HEK293 (cell line): Measurements from ENCODE around the gene MARCHF3.

ENCODE experiments used
- CTCF ChIA-PET: fragments of 350-600 bp; formaldehyde crosslinking; extraction: SDS; loops from one replicate; lab custom pipeline; 2021; ENCODE audit warnings: antibody characterized with exemption; lab: Yijun Ruan, JAX
- POLR2A ChIA-PET: fragments of 300-600 bp; formaldehyde crosslinking; extraction: SDS; loops from one replicate; lab custom pipeline; 2020; ENCODE audit warnings: antibody characterized with exemption, inconsistent platforms; lab: Yijun Ruan, JAX
- H3K27ac ChIP-seq: fragments of 200-500 bp; sonication (Bioruptor generic); 2 replicates; pipeline ENCODE4 v1.5.1; 2014; ENCODE audit warnings: low read depth, low read length, control low read depth, inconsistent platforms; ENCODE audit errors: extremely low read depth
- H3K36me3 ChIP-seq, 2 experiments: fragments of 200-500 bp in 1 of 2; sonication (Bioruptor generic) in 1 of 2; 1 replicate in 1 of 2; 2 replicates in 1 of 2; pipeline ENCODE4 v1.5.1; 2014 to 2017; ENCODE audit warnings: inconsistent platforms in 2 of 2, low read length in 2 of 2; ENCODE audit not compliant: control insufficient read depth in 2 of 2, insufficient read depth in 1 of 2
- H3K4me1 ChIP-seq: fragments of 200-500 bp; sonication (Bioruptor generic); 2 replicates; pipeline ENCODE4 v1.5.1; 2014; ENCODE audit warnings: mild to moderate bottlenecking, low read length, inconsistent platforms; ENCODE audit not compliant: control insufficient read depth, insufficient read depth
- H3K4me3 ChIP-seq: 2 replicates; pipeline ENCODE4 v1.5.1; 2011; ENCODE audit warnings: low read depth, mild to moderate bottlenecking, control low read depth, low read length, moderate library complexity
- H3K9me3 ChIP-seq: fragments of 200-500 bp; sonication (Bioruptor generic); 2 replicates; pipeline ENCODE4 v1.5.1; 2014; ENCODE audit warnings: low read depth, low read length, inconsistent platforms; ENCODE audit not compliant: control insufficient read depth, insufficient read depth
- BCL11B ChIP-seq: fragments of 450-650 bp; formaldehyde crosslinking; IDR thresholded peaks from 2 replicates; pipeline ENCODE4 v1.5.1; 2016; ENCODE audit warnings: low read depth, missing biosample characterization, missing genetic modification characterization
- EGR2 ChIP-seq: fragments of 450-650 bp; formaldehyde crosslinking; IDR thresholded peaks from 2 replicates; pipeline ENCODE4 v1.5.1; 2016; ENCODE audit warnings: low read depth, missing biosample characterization, missing genetic modification characterization
- KLF7 ChIP-seq: fragments of 450-650 bp; formaldehyde crosslinking; IDR thresholded peaks from 2 replicates; pipeline ENCODE4 v1.5.1; 2016; ENCODE audit warnings: missing biosample characterization, missing genetic modification characterization, borderline replicate concordance
- KLF9 ChIP-seq: fragments of 450-650 bp; formaldehyde crosslinking; IDR thresholded peaks from 2 replicates; pipeline ENCODE4 v1.5.1; 2016; ENCODE audit warnings: missing biosample characterization, missing genetic modification characterization, low read depth
- PRDM1 ChIP-seq: fragments of 450-650 bp; formaldehyde crosslinking; IDR thresholded peaks from 2 replicates; pipeline ENCODE4; 2016; ENCODE audit warnings: missing biosample characterization, missing genetic modification characterization
- REPIN1 ChIP-seq: fragments of 450-650 bp; formaldehyde crosslinking; IDR thresholded peaks from 2 replicates; pipeline ENCODE4 v1.5.1; 2017; ENCODE audit warnings: missing biosample characterization, missing genetic modification characterization, low read depth
- TRIM28 ChIP-seq: IDR thresholded peaks from 2 replicates; pipeline ENCODE4 v1.6.1; 2011; ENCODE audit warnings: low read length, control low read depth, borderline replicate concordance
- YY1 ChIP-seq: fragments of 450-650 bp; formaldehyde crosslinking; IDR thresholded peaks from 2 replicates; pipeline ENCODE4 v1.5.1; 2018; ENCODE audit warnings: missing biosample characterization, missing genetic modification characterization
- ZBTB21 ChIP-seq: fragments of 450-650 bp; formaldehyde crosslinking; IDR thresholded peaks from 2 replicates; pipeline ENCODE4 v1.5.1; 2017; ENCODE audit warnings: missing biosample characterization, missing genetic modification characterization
- ZBTB7A ChIP-seq: fragments of 450-650 bp; formaldehyde crosslinking; IDR thresholded peaks from 2 replicates; pipeline ENCODE4 v1.5.1; 2016; ENCODE audit warnings: low read depth, missing biosample characterization, missing genetic modification characterization
- ZEB2 ChIP-seq: fragments of 450-650 bp; formaldehyde crosslinking; IDR thresholded peaks from 2 replicates; pipeline ENCODE4 v1.5.1; 2016; ENCODE audit warnings: missing biosample characterization, missing genetic modification characterization
- ZNF132 ChIP-seq: fragments of 450-650 bp; formaldehyde crosslinking; IDR thresholded peaks from 2 replicates; pipeline ENCODE4 v1.5.1; 2017; ENCODE audit warnings: missing biosample characterization, missing genetic modification characterization, borderline replicate concordance
- ZNF157 ChIP-seq: fragments of 450-650 bp; formaldehyde crosslinking; IDR thresholded peaks from 2 replicates; pipeline ENCODE4 v1.5.1; 2016; ENCODE audit warnings: missing biosample characterization, missing genetic modification characterization
- ZNF223 ChIP-seq: fragments of 450-650 bp; formaldehyde crosslinking; IDR thresholded peaks from 2 replicates; pipeline ENCODE4 v1.5.1; 2016; ENCODE audit warnings: missing biosample characterization, missing genetic modification characterization
- ZNF544 ChIP-seq: fragments of 450-650 bp; formaldehyde crosslinking; IDR thresholded peaks from 2 replicates; pipeline ENCODE4 v1.5.0; 2017; ENCODE audit warnings: missing biosample characterization, missing genetic modification characterization
- ZNF558 ChIP-seq: fragments of 450-650 bp; formaldehyde crosslinking; IDR thresholded peaks from 2 replicates; pipeline ENCODE4 v1.5.1; 2016; ENCODE audit warnings: missing biosample characterization, missing genetic modification characterization
- ZNF610 ChIP-seq: fragments of 450-650 bp; formaldehyde crosslinking; IDR thresholded peaks from 2 replicates; pipeline ENCODE4 v1.5.1; 2016; ENCODE audit warnings: missing biosample characterization, missing genetic modification characterization, borderline replicate concordance
- ZNF677 ChIP-seq: fragments of 450-650 bp; IDR thresholded peaks from 2 replicates; pipeline ENCODE4 v1.5.0; 2018; ENCODE audit warnings: missing biosample characterization, mild to moderate bottlenecking, missing genetic modification characterization, moderate library complexity
- ZNF830 ChIP-seq: fragments of 450-650 bp; IDR thresholded peaks from 2 replicates; pipeline ENCODE4 v1.5.0; 2018; ENCODE audit warnings: missing biosample characterization, missing genetic modification characterization, low read depth, mild to moderate bottlenecking, moderate library complexity
- TF ChIP-seq, protein P1 (sequence below): sonication (generic); formaldehyde crosslinking; IDR thresholded peaks from 2 replicates; pipeline ENCODE4 v1.8.1; 2022; ENCODE audit warnings: mild to moderate bottlenecking, moderate library complexity, missing genetic modification reagents
- TF ChIP-seq, protein P2 (sequence below): fragments of 450-650 bp; formaldehyde crosslinking; IDR thresholded peaks from 2 replicates; pipeline ENCODE4 v1.5.1; 2016; ENCODE audit warnings: missing biosample characterization, missing genetic modification characterization
- TF ChIP-seq, protein P3 (sequence below): IDR thresholded peaks from 2 replicates; pipeline ENCODE4 v1.6.1; 2011; ENCODE audit warnings: mild to moderate bottlenecking, low read depth, low read length, borderline replicate concordance
- TF ChIP-seq, protein P4 (sequence below): fragments of 450-650 bp; formaldehyde crosslinking; IDR thresholded peaks from 2 replicates; pipeline ENCODE4 v1.5.1; 2016; ENCODE audit warnings: missing biosample characterization, missing genetic modification characterization
- TF ChIP-seq, protein P5 (sequence below): fragments of 450-650 bp; formaldehyde crosslinking; IDR thresholded peaks from 2 replicates; pipeline ENCODE4 v1.5.1; 2016; ENCODE audit warnings: missing biosample characterization, missing genetic modification characterization

Gene MARCHF3

DNA sequence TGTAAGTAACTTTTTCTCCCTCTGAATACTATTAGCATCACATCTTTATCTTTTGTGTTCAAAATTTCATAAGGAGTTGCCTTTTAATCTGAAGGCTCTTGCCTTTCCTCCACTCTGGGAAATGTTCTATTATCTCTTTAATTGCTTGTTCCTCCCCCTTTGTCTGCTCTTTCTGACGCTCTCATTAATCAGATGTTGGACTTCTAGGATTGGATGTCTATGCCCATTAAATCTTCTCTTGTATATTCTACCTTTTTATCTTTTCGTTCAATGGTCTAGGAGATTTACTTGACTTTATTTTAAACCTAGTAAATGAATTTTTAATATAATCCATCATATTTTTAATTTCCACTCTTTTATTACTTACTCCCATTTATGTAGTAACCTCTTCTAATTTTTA is 76.7 kb downstream of the MARCHF3 start:
- ChIA-PET POLR2A (no interaction called here), CTCF (no interaction called here)
- no peaks in the 10 kb centered on the region for H3K9me3 ChIP-seq
- no peaks in the 10 kb centered on the region for H3K36me3 ChIP-seq
- H3K4me3 ChIP-seq, result no peak overlapping the region
- TF ChIP-seq, protein P1, sequence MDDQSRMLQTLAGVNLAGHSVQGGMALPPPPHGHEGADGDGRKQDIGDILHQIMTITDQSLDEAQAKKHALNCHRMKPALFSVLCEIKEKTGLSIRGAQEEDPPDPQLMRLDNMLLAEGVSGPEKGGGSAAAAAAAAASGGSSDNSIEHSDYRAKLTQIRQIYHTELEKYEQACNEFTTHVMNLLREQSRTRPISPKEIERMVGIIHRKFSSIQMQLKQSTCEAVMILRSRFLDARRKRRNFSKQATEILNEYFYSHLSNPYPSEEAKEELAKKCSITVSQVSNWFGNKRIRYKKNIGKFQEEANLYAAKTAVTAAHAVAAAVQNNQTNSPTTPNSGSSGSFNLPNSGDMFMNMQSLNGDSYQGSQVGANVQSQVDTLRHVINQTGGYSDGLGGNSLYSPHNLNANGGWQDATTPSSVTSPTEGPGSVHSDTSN (CRISPR knock-in tag), result no peak
- TF ChIP-seq BCL11B (tag by site-specific recombination) (no peak), EGR2 (no peak), REPIN1 (tag by site-specific recombination) (no peak), KLF9 (tag by site-specific recombination) (no peak), ZNF677 (tag by site-specific recombination) (no peak), ZNF223 (tag by site-specific recombination) (no peak)
- TF ChIP-seq, protein P2, sequence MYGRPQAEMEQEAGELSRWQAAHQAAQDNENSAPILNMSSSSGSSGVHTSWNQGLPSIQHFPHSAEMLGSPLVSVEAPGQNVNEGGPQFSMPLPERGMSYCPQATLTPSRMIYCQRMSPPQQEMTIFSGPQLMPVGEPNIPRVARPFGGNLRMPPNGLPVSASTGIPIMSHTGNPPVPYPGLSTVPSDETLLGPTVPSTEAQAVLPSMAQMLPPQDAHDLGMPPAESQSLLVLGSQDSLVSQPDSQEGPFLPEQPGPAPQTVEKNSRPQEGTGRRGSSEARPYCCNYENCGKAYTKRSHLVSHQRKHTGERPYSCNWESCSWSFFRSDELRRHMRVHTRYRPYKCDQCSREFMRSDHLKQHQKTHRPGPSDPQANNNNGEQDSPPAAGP (tag by site-specific recombination), result no peak
- H3K27ac ChIP-seq, result no peak overlapping the region
- no peaks in the 10 kb centered on the region for H3K4me1 ChIP-seq

DNA sequence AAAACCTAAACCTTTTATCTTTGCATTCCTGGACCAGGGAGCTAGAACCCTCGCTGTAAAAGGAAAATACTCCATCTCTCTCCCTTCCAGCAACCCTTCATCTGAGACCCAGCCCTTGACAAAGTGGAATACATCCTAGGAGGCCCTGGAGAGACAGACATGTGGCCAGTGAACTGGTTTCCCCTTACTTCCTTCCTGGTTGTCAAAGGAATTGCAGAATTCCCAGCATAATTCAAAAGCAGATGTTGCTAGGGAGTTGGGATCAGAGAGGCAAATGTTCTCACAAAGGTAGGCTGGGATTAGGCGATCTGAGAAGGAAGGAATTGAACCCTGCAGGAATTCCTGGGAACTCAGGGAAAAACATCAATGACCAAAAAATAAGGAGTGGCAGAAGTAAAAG is 80.9 kb downstream of the MARCHF3 start:
- H3K36me3 ChIP-seq, result no peaks in the 10 kb centered on the region
- ChIA-PET CTCF (no interaction called here), POLR2A (no interaction called here)
- TF ChIP-seq ZNF610 (no peak), ZNF558 (tag by site-specific recombination) (no peak), KLF7 (tag by site-specific recombination) (no peak), ZNF544 (tag by site-specific recombination) (no peak)
- no peaks in the 10 kb centered on the region for H3K9me3 ChIP-seq
- H3K4me1 ChIP-seq, result peaks cover 4% of the 10 kb centered on the region
- no peak overlapping the region for H3K4me3 ChIP-seq
- H3K27ac ChIP-seq, result no peak overlapping the region

DNA sequence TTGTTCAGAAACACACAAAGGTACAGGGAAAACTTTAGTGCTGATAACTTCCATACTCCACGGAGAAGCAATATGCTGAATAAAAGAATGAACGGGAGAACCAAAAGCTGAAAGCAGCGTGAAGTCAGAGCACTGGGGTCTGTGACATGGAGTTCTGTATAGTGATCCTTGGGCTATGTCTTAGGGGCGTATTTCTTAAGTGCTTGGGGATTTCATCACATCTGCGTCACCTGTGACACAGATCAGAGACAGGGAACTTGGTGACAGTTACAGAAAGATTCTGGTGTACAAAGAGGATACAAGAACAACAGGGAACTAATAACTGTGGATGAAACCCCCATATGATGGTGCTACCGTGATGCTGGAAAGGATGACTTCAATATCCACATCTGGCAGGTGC is 81.9 kb downstream of the MARCHF3 start:
- CTCF ChIA-PET, result no interaction called here
- no peaks in the 10 kb centered on the region for H3K9me3 ChIP-seq
- peaks cover 4% of the 10 kb centered on the region for H3K4me1 ChIP-seq
- no peaks in the 10 kb centered on the region for H3K36me3 ChIP-seq
- H3K4me3 ChIP-seq, result no peak overlapping the region
- H3K27ac ChIP-seq, result no peak overlapping the region
- TF ChIP-seq, protein P3, sequence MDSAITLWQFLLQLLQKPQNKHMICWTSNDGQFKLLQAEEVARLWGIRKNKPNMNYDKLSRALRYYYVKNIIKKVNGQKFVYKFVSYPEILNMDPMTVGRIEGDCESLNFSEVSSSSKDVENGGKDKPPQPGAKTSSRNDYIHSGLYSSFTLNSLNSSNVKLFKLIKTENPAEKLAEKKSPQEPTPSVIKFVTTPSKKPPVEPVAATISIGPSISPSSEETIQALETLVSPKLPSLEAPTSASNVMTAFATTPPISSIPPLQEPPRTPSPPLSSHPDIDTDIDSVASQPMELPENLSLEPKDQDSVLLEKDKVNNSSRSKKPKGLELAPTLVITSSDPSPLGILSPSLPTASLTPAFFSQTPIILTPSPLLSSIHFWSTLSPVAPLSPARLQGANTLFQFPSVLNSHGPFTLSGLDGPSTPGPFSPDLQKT, result no peak
- no peak for TF ChIP-seq ZNF157 (tag by site-specific recombination)
- no peak for TF ChIP-seq ZBTB21 (tag by site-specific recombination)
- TF ChIP-seq KLF7 (tag by site-specific recombination), result no peak
- TF ChIP-seq ZNF610, result no peak
- TF ChIP-seq, protein P4, sequence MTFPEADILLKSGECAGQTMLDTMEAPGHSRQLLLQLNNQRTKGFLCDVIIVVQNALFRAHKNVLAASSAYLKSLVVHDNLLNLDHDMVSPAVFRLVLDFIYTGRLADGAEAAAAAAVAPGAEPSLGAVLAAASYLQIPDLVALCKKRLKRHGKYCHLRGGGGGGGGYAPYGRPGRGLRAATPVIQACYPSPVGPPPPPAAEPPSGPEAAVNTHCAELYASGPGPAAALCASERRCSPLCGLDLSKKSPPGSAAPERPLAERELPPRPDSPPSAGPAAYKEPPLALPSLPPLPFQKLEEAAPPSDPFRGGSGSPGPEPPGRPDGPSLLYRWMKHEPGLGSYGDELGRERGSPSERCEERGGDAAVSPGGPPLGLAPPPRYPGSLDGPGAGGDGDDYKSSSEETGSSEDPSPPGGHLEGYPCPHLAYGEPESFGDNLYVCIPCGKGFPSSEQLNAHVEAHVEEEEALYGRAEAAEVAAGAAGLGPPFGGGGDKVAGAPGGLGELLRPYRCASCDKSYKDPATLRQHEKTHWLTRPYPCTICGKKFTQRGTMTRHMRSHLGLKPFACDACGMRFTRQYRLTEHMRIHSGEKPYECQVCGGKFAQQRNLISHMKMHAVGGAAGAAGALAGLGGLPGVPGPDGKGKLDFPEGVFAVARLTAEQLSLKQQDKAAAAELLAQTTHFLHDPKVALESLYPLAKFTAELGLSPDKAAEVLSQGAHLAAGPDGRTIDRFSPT (tag by site-specific recombination), result no peak
- no peak for TF ChIP-seq ZNF830 (tag by site-specific recombination)
- TF ChIP-seq, protein P5, sequence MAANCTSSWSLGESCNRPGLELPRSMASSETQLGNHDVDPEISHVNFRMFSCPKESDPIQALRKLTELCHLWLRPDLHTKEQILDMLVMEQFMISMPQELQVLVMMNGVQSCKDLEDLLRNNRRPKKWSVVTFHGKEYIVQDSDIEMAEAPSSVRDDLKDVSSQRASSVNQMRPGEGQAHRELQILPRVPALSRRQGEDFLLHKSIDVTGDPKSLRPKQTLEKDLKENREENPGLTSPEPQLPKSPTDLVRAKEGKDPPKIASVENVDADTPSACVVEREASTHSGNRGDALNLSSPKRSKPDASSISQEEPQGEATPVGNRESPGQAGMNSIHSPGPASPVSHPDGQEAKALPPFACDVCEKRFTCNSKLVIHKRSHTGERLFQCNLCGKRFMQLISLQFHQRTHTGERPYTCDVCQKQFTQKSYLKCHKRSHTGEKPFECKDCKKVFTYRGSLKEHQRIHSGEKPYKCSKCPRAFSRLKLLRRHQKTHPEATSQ (tag by site-specific recombination), result no peak
- TF ChIP-seq PRDM1 (tag by site-specific recombination), result no peak
- no peak for TF ChIP-seq TRIM28
- TF ChIP-seq YY1 (tag by site-specific recombination), result no peak
- TF ChIP-seq ZEB2, result no peak
- no peak for TF ChIP-seq ZBTB7A (tag by site-specific recombination)
- no peak for TF ChIP-seq ZNF132 (tag by site-specific recombination)
- TF ChIP-seq, all 188 proteins: peak for 0
- POLR2A ChIA-PET, result no interaction called here
